HG03469 (cell line): Measurements from ENCODE around the gene HPS1.
A peak's percentile ranks its signal among the peaks of the same experiment; 100 is the strongest.

Experiments
- ATAC-seq: cut with Tn5 transposase; IDR thresholded peaks from one replicate; pipeline ENCODE4 v1.9.1; 2021; ENCODE audit warnings: mild to moderate bottlenecking, moderate library complexity, moderate number of reproducible peaks; ENCODE audit not compliant: unreplicated experiment

The HPS1 gene

GRCh38 chr10:98446661-98447221 lies at the start of gene HPS1:
TSS of gene HPS1 (minus strand) at chr10:98446935. CDS start at chr10:98443240, 3,695 bp downstream.
- ATAC-seq: peak; percentile 79

- ATAC-seq: no peak
These were observed 46.0 kb upstream of the HPS1 start for GRCh38 chr10:98492763-98493162.

- no peak for ATAC-seq
These were observed 43.1 kb upstream of the HPS1 start for GRCh38 chr10:98489561-98490481.

GRCh38 chr10:98488669-98489430 lies 42.1 kb upstream of the HPS1 start:
- no peak for ATAC-seq

- no peak for ATAC-seq
These were observed 40.9 kb upstream of the HPS1 start for GRCh38 chr10:98487649-98488048.

GRCh38 chr10:98486421-98486820 lies 39.7 kb upstream of the HPS1 start:
- ATAC-seq: no peak

- ATAC-seq: no peak
These were observed 39.2 kb upstream of the HPS1 start for GRCh38 chr10:98485959-98486358.

- ATAC-seq: no peak
These were observed 36.9 kb upstream of the HPS1 start for GRCh38 chr10:98483658-98484057.

- ATAC-seq: no peak
These were observed 35.4 kb upstream of the HPS1 start for GRCh38 chr10:98482096-98482495.

- no peak for ATAC-seq
These were observed 34.7 kb upstream of the HPS1 start for GRCh38 chr10:98481404-98481945.

GRCh38 chr10:98478430-98479222 lies 31.9 kb upstream of the HPS1 start:
- ATAC-seq: no peak

- no peak for ATAC-seq
These were observed 31.1 kb upstream of the HPS1 start for GRCh38 chr10:98477861-98478260.

- ATAC-seq: peak; percentile 53
These were observed 27.9 kb upstream of the HPS1 start for GRCh38 chr10:98474628-98475027.

- no peak for ATAC-seq
These were observed 25.5 kb upstream of the HPS1 start for GRCh38 chr10:98472196-98472595.

- no peak for ATAC-seq
These were observed 24.1 kb upstream of the HPS1 start for GRCh38 chr10:98470850-98471249.

- no peak for ATAC-seq
These were observed 22.5 kb upstream of the HPS1 start for GRCh38 chr10:98469001-98469931.

GRCh38 chr10:98467506-98468318 lies 21.0 kb upstream of the HPS1 start:
- ATAC-seq: peak; percentile 75

GRCh38 chr10:98466861-98467505 lies 20.2 kb upstream of the HPS1 start:
- no peak for ATAC-seq
